Tongue (tissue), 2 donors: ENCODE results near the gene TTC33. TPM values are rescaled to one million over a fixed set of nuclear protein-coding genes. Genes with fewer than 3 reads are reported as not detected.
"Not testable (repeated sequence)": the region's sequence is repeated elsewhere in the genome, so short reads cannot be mapped to it uniquely, and the experiment has no call there.

Experiments used
- DNase-seq: peaks from one replicate; pipeline ENCODE4 v3.0.0-alpha.2; 2015
- total RNA-seq: library from RNA; depleted of rRNA; stranded (reverse); fragments of >200 nt; gene quantifications from one replicate; pipeline ENCODE4 v1.2.3, GENCODE V29; 2014

The TTC33 gene
- total RNA-seq, 1 donor from 2014 or later, result 43.8 TPM

DNA sequence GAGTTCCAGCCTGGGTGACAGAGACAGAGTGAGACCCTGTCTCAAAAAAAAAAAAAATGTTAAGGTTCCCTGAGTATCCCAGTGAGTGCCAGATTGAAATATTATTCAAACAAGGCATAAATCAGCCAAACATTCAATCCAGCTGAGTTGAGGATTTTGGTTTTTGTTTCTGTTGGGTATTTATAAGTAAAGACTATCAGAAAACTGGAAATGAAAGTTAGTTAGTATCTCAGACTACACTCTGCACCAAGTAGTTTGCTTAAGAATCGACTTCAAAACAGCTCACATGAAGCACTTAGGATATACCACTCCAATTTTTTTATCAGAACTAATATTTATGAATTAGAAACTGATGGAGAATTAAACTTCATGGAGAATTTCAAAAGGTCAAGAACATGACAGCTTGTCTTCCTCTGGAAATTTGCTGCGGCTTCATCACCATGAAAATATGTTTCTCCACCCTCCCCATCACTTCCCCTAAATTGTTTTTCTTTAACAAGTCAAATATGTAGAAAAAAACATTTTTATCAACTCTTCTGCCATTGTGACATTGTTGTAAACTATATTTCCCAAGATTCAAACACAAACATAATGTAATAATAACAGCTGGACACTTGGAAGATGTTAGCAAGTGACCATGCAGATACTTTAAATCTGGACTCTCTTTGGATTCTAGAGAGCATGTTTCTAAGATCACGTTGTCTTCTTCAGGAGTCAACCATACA is 186.1 kb downstream of the TTC33 start:
- DNase-seq, result no peak

DNA sequence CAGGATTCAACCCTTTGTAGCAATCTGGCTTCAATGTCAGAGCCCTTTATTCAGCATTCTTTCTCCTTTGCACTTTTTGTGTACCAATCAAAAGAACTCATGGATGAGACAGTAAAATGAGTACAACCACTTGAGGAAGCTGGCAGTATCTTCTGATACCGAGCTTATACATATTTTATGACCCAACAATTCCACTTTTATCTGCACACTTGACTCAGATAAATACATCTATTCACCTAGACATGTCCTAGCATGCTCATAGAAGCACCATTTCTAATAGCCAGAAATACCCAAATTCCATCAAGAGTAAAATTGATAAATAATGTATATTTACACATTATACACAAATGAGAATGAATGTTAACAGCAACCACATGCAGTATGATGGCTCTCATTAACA is 187.2 kb downstream of the TTC33 start:
- DNase-seq, result no peak

DNA sequence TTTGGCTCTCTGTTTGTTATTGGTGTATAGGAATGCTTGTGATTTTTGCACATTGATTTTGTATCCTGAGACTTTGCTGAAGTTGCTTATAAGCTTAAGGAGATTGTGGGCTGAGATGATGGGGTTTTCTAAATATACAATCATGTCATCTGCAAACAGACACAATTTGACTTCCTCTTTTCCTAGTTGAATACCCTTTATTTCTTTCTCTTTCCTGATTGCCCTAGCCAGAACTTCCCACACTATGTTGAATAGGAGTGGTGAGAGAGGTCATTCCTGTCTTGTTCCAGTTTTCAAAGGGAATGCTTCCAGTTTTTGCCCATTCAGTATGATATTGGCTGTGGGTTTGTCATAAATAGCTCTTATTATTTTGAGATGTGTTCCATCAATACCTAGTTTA is 192.6 kb downstream of the TTC33 start:
- DNase-seq, result not testable (repeated sequence)

DNA sequence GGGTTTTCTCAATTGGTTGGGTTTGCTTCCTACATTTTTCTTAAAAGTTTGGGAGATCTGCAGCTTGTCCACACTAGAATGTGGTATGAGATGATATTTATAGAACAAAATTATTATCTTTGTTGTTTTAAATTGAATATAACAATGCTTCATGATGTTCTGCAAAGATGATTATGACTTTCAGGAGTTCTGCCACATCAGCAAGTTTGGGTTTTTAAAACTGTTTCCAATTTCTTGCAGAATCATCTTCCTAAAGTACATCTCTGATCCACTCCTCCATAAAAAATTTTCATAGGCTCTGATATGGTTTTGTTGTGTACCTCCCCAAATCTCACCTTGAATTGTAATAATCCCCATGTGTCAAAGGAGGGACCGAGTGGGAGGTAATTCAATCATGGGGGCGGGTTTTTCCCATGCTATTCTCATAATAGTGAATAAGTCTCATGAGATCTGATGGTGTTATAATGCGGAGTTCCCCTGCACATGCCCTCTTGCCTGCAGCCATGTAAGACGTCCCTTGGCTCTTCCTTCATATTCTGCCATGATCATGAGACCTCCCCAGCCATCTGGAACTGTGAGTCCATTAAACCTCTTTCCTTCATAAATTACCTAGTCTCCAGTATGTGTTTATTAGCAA is 195.2 kb downstream of the TTC33 start:
- no peak for DNase-seq

DNA sequence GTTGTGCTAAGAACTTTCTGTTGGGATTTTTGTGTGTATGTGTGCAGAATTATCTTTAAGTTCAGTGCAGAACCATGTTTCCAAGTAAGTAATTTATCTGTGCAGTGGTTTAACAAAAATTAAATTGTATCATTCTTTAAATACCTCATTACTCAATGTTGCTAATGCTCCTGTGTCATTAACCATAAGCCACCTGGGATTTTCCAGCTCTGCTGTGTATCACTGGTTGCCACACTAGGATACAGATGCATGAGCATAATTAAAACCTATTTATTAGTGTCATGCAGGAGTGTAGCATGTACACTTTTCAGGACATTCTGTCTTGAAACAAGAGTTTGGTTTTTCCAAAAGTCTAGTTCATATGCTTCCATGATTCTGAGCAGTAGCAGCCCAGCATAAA is 196.5 kb downstream of the TTC33 start:
- no peak for DNase-seq

DNA sequence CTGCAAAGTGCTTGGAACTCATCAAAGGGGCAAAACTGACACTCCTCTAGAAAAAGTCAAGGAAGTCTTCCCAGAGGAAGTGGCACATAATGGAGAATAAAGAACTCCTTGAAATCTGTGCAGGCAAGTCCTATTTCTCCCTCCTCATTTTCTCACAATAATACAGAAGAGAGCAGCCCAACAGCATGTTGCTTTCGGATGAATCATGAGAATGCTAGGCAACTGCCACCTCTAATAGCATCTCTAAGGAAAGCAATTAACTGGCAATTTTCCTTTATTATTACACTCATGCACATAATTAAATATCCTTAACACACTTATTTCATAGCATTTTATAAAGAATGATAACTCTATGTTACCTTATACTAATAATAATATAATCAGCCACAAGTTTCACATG is 198.3 kb downstream of the TTC33 start:
- DNase-seq, result no peak

DNA sequence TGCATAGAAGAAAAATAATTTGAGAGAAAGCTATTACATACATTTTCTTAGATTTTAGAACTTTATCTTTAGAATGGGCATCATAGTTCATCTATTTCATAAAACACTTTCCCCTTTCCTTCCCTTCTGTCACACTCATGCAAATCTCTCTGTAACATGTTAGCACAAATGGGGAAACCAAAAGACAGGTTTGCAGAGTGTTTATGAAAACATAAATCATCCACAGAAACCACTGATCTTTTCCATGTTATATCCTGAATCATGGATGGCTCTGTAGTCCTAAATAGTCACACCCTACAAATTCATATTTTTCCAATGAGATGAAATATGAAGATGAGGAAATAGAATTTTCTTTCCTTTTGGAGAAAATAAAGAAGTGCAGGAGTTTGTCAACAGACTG is 198.9 kb downstream of the TTC33 start:
- DNase-seq, result no peak

DNA sequence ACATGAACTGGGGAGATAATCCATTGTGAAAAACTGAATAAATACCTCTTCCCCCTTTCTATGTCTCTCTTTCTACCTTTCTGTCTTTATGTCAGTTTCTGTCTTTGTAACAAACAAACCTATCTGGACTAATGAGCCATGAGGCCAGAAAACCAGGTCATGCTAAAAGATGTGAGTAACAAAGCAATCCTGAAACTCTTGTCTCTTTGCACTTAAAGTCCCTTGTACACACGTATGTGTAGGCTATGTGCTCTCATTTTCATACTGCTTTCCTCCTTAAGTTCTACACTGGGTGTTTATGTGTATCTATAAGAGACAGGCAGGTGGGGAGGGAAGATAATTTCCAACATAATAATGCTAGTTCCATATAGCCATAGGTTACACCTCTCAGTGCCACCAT is 199.9 kb downstream of the TTC33 start:
- no peak for DNase-seq

DNA sequence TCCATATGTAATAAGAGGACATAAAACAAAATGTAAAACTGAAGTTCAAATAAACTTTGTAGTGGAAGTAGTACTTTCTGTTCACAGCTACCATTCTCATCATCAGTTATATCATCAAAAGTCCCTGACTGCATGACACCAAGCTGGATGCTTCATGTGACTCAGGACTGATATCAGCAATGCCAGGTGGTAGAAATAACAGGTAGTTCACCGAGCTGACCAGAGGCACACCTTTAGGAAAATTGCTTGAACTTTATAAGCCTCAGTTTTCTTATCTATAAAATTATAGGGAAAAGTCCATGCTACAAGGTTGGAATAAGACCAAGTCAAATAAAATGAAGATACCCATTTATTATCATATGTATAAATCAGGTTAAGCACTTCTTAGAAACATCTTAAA is 200.9 kb downstream of the TTC33 start:
- DNase-seq, result no peak

DNA sequence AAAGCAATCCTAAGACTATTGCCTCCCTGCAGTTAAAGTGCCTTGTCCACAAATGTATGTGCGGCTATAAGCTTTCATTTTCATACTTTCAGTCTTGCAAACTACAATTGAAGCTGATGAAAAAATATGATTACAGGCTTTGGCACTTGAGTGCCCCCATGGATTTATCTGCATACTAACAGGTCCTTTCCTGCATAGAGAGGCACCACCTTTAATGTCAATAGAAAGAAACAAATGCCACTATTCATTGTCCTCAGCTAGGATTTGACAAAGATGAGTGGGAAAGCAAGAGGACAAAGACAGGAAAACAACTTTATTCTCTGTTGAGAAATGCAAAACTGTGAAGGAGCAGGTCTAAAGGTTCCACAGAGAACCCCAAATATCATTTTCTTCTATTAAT is 201.7 kb downstream of the TTC33 start:
- no peak for DNase-seq

DNA sequence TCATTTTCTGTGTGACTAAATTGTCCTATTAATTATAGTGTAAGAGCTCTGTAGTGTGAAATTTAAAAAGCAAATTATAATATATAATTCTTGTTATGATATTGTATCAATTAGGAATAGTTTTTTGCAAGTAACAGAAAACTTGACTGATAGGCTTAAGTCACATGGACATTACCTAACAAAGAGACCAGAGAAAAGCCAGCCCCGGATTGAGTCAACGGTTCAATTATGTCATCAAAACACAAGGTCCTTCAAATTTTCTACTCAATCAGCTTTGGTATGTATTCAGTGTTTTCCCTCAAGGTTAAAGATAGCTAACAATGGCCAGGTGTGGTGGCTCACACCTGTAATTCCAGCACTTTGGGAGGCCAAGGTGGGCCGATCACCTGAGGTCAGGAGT is 202.8 kb downstream of the TTC33 start:
- DNase-seq, result no peak

DNA sequence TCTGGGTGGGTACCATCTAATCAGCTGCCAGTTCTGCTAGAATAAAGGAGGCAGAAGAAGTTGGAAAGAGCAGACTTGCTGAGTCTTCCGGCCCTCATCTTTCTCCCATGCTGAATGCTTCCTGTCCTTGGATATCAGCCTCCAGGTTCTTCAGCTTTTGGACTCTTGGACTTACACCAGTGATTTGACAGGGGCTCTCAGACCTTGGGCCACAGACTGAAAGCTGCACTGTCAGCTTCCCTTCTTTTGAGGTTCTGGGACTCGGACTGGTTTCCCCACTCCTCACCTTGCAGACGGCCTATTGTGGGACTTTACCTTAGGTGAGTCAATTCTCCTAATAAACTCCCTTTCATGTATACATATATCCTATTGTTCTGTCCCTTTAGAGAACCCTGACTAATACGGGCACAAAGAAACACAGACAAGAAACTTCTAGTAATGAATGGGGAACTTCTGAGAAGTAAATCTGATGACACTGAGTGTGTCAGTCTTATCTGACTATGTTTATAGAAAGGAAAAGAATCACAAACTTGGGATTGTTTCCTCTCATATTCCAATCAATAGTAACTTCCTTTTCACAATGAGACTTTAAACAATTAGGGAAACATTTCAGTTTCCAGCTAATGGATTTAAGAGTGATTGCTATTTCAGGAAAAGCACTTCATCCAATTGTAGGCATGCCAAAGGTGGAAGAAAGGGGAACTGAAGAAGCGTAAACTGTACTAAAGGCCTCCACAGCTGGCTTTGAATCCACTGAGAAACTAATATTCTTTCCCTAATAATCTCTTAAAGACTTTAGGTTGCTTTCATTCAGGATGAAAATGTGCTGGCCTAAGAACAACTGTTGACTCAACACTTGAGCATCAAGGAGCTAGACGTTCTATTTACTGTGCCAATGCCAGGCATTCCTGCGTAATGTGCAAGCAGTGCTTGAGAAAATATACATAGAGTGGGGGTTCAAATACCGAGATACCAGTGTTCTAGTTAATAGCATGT is 204.0 kb downstream of the TTC33 start:
- DNase-seq, result peak; percentile 20

DNA sequence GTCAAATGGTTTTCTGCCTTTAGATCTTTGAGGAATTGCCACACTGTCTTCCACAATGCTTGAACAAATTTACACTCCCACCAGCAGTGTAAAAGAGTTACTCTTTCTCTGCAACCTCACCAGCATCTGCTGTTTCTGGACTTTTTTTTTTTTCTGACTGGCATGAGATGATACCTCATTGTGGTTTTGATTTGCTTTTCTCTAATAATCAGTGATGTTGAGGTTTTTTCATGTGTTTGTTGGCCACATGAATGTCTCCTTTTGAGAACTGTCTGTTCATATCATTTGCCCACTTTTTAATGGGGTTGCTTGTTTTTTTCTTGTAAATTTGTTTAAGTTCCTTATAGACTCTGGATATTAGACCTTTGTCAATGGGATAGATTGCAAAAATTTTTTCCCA is 205.3 kb downstream of the TTC33 start:
- no peak for DNase-seq

DNA sequence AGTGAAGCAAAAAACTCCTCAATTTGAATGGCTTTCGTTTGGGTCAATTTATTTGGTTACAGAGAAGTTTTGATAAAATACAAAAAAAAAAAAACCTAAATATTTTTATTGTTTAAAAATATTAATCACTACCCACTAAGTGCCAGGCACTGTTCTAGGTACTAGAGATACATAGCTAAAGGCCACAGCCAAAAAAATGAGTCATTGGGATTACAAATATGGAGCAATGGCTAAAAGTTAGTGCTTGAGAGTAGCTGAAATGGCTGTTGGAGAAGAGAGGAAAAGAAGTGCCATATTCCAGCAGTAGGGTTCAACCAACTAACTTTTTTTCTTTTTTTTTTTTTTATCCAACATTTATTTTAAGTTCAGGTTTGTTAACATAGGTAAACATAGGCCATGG is 206.1 kb downstream of the TTC33 start:
- no peak for DNase-seq

DNA sequence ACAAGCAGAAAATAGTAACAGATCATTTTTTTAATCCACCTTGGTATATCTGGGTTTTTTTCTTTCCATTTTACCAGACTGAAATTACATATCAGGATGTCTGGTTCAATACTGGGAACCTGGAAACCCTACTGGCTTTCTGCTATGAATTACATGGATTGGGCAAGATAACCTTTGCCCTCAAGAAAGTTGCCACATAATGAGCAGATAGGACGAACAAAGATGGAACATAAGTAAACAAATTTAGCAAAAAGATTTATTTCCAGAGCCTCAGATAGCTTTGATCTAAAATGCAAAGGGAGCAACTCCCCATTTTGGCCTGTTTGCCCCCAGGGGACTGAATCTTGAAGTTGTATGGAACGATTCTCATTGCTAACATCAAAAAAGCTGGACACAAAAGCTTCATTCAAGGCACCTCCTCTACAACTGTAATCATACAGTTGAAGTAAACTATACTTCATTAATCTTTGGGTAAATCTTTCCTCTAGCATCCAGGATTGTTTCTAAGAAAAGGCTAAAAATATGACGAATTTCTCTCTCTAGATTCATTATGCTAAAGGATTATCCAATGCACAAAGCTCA is 207.7 kb downstream of the TTC33 start:
- no peak for DNase-seq

DNA sequence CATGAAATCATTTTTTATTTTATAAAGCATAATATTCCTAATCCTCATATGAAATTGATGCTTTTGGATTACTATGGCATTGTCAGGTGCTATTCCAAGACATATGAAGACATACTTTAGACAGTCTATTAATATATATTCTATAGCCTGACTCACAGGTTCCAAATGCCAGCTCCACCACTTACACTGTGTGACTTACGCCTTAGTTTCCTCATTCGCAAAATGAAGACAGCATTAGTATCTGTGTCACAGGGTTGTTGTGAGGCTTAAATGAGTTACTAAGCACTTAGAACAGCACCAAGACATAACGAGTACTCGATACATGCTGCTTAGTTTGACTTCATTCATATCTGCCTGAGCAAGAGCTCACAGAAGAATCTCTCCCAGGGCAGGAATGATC is 208.2 kb downstream of the TTC33 start:
- DNase-seq, result no peak

DNA sequence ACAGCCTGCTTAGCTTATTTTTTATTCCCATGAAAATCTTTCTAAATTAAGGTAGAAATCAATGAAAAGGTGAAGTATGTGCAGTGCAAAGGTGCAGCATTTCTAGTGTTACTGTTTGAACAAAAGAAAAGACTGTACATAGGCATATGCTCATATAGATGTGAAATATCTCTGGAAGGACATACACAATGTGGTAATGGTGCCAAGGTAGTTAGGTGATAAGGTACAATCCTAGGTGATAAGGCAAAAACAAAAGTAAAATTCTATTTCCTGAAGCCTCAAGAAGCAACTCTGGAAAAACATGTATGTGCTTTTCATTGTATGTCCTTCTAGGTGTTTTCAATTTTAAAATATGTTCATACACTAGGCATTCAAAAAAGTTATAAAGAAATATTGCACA is 215.5 kb downstream of the TTC33 start:
- no peak for DNase-seq

DNA sequence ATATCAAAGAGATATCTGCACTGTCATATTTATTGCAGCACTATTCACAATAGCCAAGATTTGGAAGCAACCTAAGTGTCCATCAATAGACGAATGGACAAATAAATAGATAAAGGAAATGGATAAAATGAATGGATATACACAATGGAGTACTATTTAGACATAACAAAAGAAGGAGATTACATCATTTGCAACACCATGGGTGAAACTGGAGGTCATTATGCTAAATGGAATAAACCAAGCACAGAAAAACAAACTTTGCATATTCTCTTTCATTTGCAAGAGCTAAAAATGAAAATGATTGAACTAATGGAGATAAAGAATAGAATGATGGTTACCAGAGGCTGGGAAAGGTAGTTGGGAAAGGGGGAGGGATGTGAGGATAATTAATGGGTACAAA is 231.1 kb downstream of the TTC33 start:
- no peak for DNase-seq

DNA sequence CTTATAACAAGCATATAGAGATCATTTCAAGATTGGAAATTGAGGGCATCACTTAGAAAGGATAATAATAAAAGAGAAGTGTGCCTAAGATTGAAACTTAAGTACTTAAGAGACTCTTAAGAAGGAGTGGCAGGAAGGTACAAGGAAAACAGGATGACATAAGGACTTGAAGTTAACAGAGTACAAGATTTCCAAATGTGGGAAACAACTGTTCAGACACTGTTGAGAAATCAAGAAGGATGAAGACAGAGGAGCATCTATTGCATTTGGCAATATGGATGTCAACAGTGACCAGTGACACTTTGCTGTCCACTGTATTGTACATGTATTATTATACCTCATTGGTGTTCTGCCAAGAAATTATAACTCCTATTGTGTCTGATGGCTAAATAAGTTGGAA is 233.8 kb downstream of the TTC33 start:
- DNase-seq, result no peak

DNA sequence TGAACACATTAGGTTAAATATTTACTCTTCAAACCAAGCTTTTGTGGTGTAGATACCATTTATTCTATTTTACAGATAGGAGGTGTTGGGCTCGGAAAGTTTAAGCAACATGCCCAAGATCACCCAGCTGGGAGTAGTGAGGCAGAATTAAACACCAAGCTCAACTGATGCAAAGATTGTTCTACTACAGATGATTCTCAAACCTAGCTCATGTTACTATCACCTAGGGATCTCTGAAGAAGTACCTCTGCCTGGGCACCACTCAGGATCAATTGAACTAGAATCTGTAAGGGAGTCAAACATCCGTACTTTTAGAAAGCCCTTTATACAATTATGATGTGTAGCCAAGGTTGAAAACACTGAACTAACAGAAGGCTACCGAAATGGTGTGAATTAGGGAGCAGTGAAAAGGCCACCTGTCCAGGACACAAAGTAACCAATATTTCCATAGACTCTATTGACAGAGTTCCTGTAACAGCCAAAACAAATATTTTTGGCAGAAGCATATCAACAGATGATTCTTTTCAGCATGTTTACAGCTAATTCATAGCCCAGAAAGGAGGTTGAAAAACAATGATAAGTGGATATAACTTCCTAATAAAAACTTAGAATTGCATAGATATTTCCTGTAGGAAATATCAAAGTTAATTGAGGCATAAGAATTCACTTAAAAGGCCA is 234.5 kb downstream of the TTC33 start:
- no peak for DNase-seq

DNA sequence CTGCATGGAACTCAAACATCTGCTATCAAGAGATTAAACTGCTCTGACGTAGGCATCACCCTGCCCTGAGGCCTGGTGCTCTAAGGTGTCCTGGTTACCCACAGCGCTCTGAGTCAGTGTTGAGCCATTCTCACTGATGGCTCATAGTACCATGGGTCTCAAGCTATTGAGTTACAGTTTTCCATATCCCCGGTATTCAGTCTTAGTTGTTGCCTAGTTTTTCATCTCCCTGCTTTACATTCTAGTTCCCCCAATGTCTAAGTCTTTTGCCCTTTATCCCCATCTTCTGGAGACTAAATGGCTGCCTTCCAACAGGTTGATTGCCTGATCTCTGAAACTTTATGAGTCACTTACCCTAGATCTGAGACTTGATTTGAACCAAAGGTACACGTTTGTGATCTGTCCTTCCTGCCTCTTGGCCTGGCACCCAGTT is 237.3 kb downstream of the TTC33 start:
- no peak for DNase-seq

DNA sequence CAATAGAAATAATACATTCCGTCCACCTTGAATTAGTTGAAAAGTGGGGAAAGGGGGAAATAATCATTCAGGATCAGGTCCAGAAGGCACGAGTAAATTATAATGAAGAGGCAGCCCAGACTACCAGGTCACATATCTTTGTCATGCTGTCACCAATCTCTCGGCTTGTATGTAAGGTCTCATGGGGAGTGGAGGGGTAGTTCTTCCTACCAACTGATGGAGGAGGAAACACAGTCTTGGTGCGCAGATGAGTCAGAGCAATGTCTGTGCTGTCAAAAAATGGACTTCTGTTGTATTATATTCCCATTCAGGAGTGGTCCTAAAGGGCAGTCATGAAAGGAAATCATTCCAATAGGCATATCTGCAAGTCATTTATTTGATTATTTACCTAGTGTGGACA is 240.3 kb downstream of the TTC33 start:
- DNase-seq, result no peak
